NCI-H748 treated with DMSO at 0.1 percent for 48 hours (cell line): ENCODE data around the gene PDIA2.
"Not testable (repeated sequence)": the region's sequence is repeated elsewhere in the genome, so short reads cannot be mapped to it uniquely, and the experiment has no call there.

Source experiments
- DNase-seq: peaks from one replicate; lab custom pipeline; 2025; lab: John Stamatoyannopoulos, UW

Gene PDIA2

GRCh38 chr16:283033-283805 is at the start of gene PDIA2:
Gene PDIA2, plus strand, starts transcription at chr16:283164. Its CDS starts 6 bp downstream, at chr16:283170.
- no peak for DNase-seq

GRCh38 chr16:234468-235305 is 48.3 kb upstream of the PDIA2 start, which contains the start of gene FAM234A:
Gene FAM234A, plus strand, starts transcription at chr16:234821. Its CDS starts 19,593 bp downstream, at chr16:254414.
- peak; percentile 59 for DNase-seq

GRCh38 chr16:239948-240277 is 43.1 kb upstream of the PDIA2 start:
- DNase-seq, result no peak

GRCh38 chr16:240559-240958 is 42.4 kb upstream of the PDIA2 start:
- no peak for DNase-seq

- DNase-seq, result no peak
Measured at GRCh38 chr16:242281-242680, 40.7 kb upstream of the PDIA2 start.

- no peak for DNase-seq
Measured at GRCh38 chr16:243348-243747, 39.6 kb upstream of the PDIA2 start.

- DNase-seq, result no peak
Measured at GRCh38 chr16:245105-245504, 37.9 kb upstream of the PDIA2 start.

GRCh38 chr16:247027-247426 is 35.9 kb upstream of the PDIA2 start:
- DNase-seq, result no peak

GRCh38 chr16:249431-249830 is 33.5 kb upstream of the PDIA2 start:
- DNase-seq, result no peak

- no peak for DNase-seq
Measured at GRCh38 chr16:252366-253337, 30.3 kb upstream of the PDIA2 start.

- no peak for DNase-seq
Measured at GRCh38 chr16:253833-254232, 29.1 kb upstream of the PDIA2 start.

- DNase-seq, result no peak
Measured at GRCh38 chr16:254461-254860, 28.5 kb upstream of the PDIA2 start.

- no peak for DNase-seq
Measured at GRCh38 chr16:255183-255582, 27.8 kb upstream of the PDIA2 start.

GRCh38 chr16:258091-258490 is 24.9 kb upstream of the PDIA2 start:
- not testable (repeated sequence) for DNase-seq

GRCh38 chr16:259226-259625 is 23.7 kb upstream of the PDIA2 start:
- no peak for DNase-seq

- DNase-seq, result no peak
Measured at GRCh38 chr16:259814-260253, 23.1 kb upstream of the PDIA2 start.

- no peak for DNase-seq
Measured at GRCh38 chr16:260326-260725, 22.6 kb upstream of the PDIA2 start.

GRCh38 chr16:261031-261691 is 21.8 kb upstream of the PDIA2 start:
- no peak for DNase-seq

GRCh38 chr16:262121-262745 is 20.7 kb upstream of the PDIA2 start:
- DNase-seq, result no peak

GRCh38 chr16:263182-263774 is 19.7 kb upstream of the PDIA2 start:
- no peak for DNase-seq

- no peak for DNase-seq
Measured at GRCh38 chr16:263944-264343, 19.0 kb upstream of the PDIA2 start.
